Heart right ventricle (tissue), 16 donors: ENCODE data around the gene LENG9. TPM values are rescaled to one million over a fixed set of nuclear protein-coding genes. Genes with fewer than 3 reads are reported as not detected.
"Not testable (repeated sequence)": the region's sequence is repeated elsewhere in the genome, so short reads cannot be mapped to it uniquely, and the experiment has no call there.

Experiments used
- ATAC-seq, 8 donors: fragments of 200-7000 bp; cut with Tn5 transposase; one replicate each; pipeline ENCODE4 v1.9.1; 2020; ENCODE audit warnings: mild to moderate bottlenecking in 8 of 8, moderate library complexity in 8 of 8, moderate number of reproducible peaks in 1 of 8
- DNase-seq, 2 donors: peaks; one replicate each; pipeline ENCODE4 v3.0.0-alpha.2; 2020
- H3K27ac ChIP-seq, 10 donors: fragments of 200-600 bp; sonication (generic) in 2 of 10; one replicate each; pipeline versions ENCODE4 v1.5.0 to v1.8.0; 2020 to 2022; ENCODE audit warnings: mild to moderate bottlenecking in 3 of 10
- H3K27me3 ChIP-seq, 7 donors: fragments of 200-600 bp; one replicate each; pipeline ENCODE4 v1.8.0; 2021 to 2022; ENCODE audit warnings: mild to moderate bottlenecking in 2 of 7
- H3K36me3 ChIP-seq, 9 donors: fragments of 200-600 bp; sonication (generic) in 1 of 9; one replicate each; pipeline versions ENCODE4 v1.5.0 to v1.8.0; 2020 to 2022; ENCODE audit warnings: mild to moderate bottlenecking in 2 of 9
- H3K4me1 ChIP-seq, 9 donors: fragments of 200-600 bp; sonication (generic) in 1 of 9; one replicate each; pipeline versions ENCODE4 v1.5.0 to v1.8.0; 2020 to 2022; ENCODE audit warnings: mild to moderate bottlenecking in 4 of 9
- H3K4me3 ChIP-seq, 10 donors: fragments of 200-600 bp; sonication (generic) in 2 of 10; one replicate each; pipeline versions ENCODE4 v1.5.0 to v1.8.0; 2020 to 2022; ENCODE audit warnings: mild to moderate bottlenecking in 7 of 10, moderate library complexity in 2 of 10
- H3K9me3 ChIP-seq, 11 donors: fragments of 200-600 bp in 10 of 11; sonication (generic) in 2 of 11; one replicate each; pipeline versions ENCODE4 v1.5.0 to v1.8.0; 2013 to 2022; ENCODE audit warnings: mild to moderate bottlenecking in 2 of 11, control low read depth in 1 of 11, moderate library complexity in 1 of 11
- WGBS, 2 donors: extraction: QIAGEN DNeasy Blood & Tissue Kit; methylation state at CpG; one replicate each; pipeline ENCODE4 v1.1.7; 2013; ENCODE audit warnings: inconsistent platforms in 1 of 2; 5-methylcytosine and 5-hydroxymethylcytosine counted together
- intact Hi-C, 10 donors: fragments of 100-400 bp; cut with DNase I; formaldehyde crosslinking; loops; one replicate each; pipeline versions ENCODE4 v1.11.1 to v1.14.2; 2022
- polyA plus RNA-seq, 2 donors: library from polyadenylated mRNA; stranded (reverse); fragments of 200-250 nt; gene quantifications; one replicate each; pipeline ENCODE4 v1.2.3, GENCODE V29; 2013
- total RNA-seq, 10 donors: library from RNA; stranded (reverse); fragmentation: NEBNext Ultra II Directional in 3 of 10; extraction: Animal tissue kit (Norgen Biotek cat#: 25700) in 3 of 10; gene quantifications; one replicate each; pipeline versions ENCODE4 v1.2.1 to v1.2.4, GENCODE V29; 2021 to 2023
- TF ChIP-seq, protein P1 (sequence below), 9 donors: fragments of 200-600 bp; sonication (generic) in 2 of 9; IDR thresholded peaks; one replicate each; pipeline versions ENCODE4 v1.5.0 to v1.8.0; 2021 to 2022; ENCODE audit warnings: antibody characterized with exemption in 9 of 9, mild to moderate bottlenecking in 5 of 9, moderate library complexity in 1 of 9
- donor health status: Arrhythmogenic right ventricular cardiomyopathy.
- donor health status: ischemic (EF 13 %, LVEDD 7.1; RV severe dilation, severe dysfunction).
- donor health status: healthy with polysubstance abuse.
- donor health status: DM: no; HTN: yes; CAD: no.
- donor health status: DM: no; HTN: no; CAD: no.
- donor health status: ischemic (EF 25% LVEDD 6.9; RV normal size, moderate dysfunction).
- donor health status: ischemic (EF 25% LVEDD 5.7; RV mildly dilated, moderate dysfunction).
- donor health status: healthy.
- donor health status: DM: yes; HTN: yes; CAD: no.
- donor health status: Ischemic cardiomyopathy.
- donor health status: ischemic (EF 35%, LVEDD 5.7; RV mildly dilated, moderate dysfunction).
- donor health status: nonischemic (EF 11% LVEDD 7.7; RV severe dilation, severe dysfunction).
- donor health status: DM: yes; HTN: yes; CAD: no.
- donor health status: PGD.
- donor health status: ischemic (EF 29% LVEDD 5.4; RV normal size, mild dysfunction).
- donor health status: nonischemic (EF 23%, LVEDD 6.1; RV moderate dilation, normal function).

Gene LENG9
- total and polyA plus RNA-seq, 12 donors: 1.0 to 4.2 (median 1.6) TPM

DNA sequence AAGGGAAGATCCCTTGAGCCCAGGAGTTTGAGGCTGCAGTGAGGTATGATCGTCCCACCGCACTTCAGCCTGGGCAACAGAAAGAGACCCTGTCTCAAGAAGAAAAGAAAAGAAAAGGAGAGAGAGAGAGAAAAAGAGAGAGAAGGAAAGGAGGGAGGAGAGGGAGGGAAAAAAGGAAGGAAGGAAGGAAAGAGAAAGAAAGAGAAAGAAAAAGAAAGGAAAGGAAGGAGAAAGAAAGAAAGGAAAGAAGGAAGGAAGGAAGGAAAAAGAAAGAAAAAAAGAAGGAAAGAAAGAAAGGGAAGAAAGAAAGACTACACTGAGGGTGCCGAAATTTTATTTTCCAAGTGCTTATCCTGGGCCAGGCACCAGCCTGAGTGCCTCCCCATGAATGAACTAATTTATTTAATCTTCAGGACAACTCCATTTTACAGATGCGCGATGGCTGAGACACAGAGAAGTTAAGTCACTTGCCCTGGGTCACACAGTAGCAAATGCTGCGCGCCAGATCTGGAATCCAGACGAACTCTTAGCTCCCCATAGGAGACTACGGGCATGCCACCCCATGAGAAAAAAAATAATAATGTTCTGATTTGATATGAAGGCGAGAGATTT lies 6.8 kb upstream of the LENG9 start:
- peaks cover 5 to 44% (median 36%) of the 10 kb centered on the region in 9 donors for H3K4me1 ChIP-seq
- DNase-seq (no peak), ATAC-seq (no peak)
- 70 to 73% methylated on average over 10 of the region's 10 CpGs for WGBS, 2 donors
- TF ChIP-seq, protein P1, sequence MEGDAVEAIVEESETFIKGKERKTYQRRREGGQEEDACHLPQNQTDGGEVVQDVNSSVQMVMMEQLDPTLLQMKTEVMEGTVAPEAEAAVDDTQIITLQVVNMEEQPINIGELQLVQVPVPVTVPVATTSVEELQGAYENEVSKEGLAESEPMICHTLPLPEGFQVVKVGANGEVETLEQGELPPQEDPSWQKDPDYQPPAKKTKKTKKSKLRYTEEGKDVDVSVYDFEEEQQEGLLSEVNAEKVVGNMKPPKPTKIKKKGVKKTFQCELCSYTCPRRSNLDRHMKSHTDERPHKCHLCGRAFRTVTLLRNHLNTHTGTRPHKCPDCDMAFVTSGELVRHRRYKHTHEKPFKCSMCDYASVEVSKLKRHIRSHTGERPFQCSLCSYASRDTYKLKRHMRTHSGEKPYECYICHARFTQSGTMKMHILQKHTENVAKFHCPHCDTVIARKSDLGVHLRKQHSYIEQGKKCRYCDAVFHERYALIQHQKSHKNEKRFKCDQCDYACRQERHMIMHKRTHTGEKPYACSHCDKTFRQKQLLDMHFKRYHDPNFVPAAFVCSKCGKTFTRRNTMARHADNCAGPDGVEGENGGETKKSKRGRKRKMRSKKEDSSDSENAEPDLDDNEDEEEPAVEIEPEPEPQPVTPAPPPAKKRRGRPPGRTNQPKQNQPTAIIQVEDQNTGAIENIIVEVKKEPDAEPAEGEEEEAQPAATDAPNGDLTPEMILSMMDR (IDR thresholded peaks at IDR 0.05): no peak
- intact Hi-C loops: no loop called here
- H3K36me3 ChIP-seq: peaks cover 0 to 7% (median 0%) of the 10 kb centered on the region in 9 donors
- H3K4me3 ChIP-seq: peak overlapping the region in 8 of 10 donors; percentile 53 to 67 (median 57)
- peak overlapping the region; percentile 76 to 95 (median 88) for H3K27ac ChIP-seq
- H3K27me3 ChIP-seq: peaks cover 0 to 80% (median 20%) of the 10 kb centered on the region in 7 donors
- H3K9me3 ChIP-seq: no peaks in the 10 kb centered on the region

DNA sequence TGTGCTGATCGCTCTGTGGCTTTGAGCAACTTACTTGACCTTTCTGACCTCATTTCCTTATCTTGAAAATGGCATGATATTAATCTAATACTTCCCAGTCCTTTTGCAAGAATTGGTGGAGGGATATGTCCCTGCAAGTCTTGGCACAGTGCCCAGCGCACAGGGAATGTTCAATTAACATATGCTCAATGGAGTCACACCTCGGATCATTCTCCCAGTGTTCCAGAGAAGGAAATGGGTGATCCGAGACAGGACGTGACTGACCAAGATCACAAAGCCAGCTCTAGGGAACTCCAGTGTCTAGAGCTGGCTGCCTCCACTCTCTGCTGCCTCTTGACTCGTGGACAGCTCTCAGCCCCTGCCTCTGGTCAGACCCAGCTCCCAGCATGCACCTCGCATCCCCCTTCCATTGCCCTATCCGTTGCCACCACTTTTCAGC lies 5.9 kb upstream of the LENG9 start:
- Histone ChIP-seq H3K4me1 (peaks cover 5 to 46% (median 39%) of the 10 kb centered on the region in 9 donors), H3K27me3 (peaks cover 0 to 73% (median 20%) of the 10 kb centered on the region in 7 donors), H3K27ac (peak overlapping the region; percentile 60 to 95 (median 84)), H3K9me3 (no peaks in the 10 kb centered on the region), H3K36me3 (peaks cover 0 to 7% (median 0%) of the 10 kb centered on the region in 9 donors), H3K4me3 (no peak overlapping the region)
- intact Hi-C loops: no loop called here
- peak; percentile 73 to 74 for DNase-seq
- TF ChIP-seq, protein P1 (IDR thresholded peaks at IDR 0.05): no peak
- WGBS, 2 donors: 34 to 37% methylated on average over 8 of the region's 8 CpGs
- ATAC-seq: peak in 7 of 8 donors; percentile 12 to 63 (median 32)

- WGBS, 2 donors: 96 to 98% methylated on average over 14 of the region's 14 CpGs
- intact Hi-C loops, H3K4me3 ChIP-seq, DNase-seq, ATAC-seq, H3K9me3 ChIP-seq: not testable (repeated sequence)
- Histone ChIP-seq H3K27me3 (peaks cover 0 to 49% (median 19%) of the 10 kb centered on the region in 7 donors), H3K27ac (peak overlapping the region in 1 of 10 donors; percentile 21), H3K36me3 (peaks cover 0 to 19% (median 11%) of the 10 kb centered on the region in 9 donors), H3K4me1 (peaks cover 11 to 58% (median 51%) of the 10 kb centered on the region in 9 donors)
Observed at GRCh38 chr19:54466110-54466480, 2.5 kb upstream of the LENG9 start.

- Histone ChIP-seq H3K4me3 (no peak overlapping the region), H3K27me3 (peaks cover 0 to 44% (median 15%) of the 10 kb centered on the region in 7 donors), H3K27ac (peak overlapping the region in 1 of 10 donors; percentile 21), H3K9me3 (no peaks in the 10 kb centered on the region), H3K36me3 (peaks cover 0 to 25% (median 16%) of the 10 kb centered on the region in 9 donors), H3K4me1 (peaks cover 11 to 58% (median 50%) of the 10 kb centered on the region in 9 donors)
- WGBS, 2 donors: 74 to 78% methylated on average over 49 of the region's 49 CpGs
- ATAC-seq (no peak), DNase-seq (no peak)
- TF ChIP-seq, protein P1 (IDR thresholded peaks at IDR 0.05): no peak
- intact Hi-C loops: no loop called here
Observed at GRCh38 chr19:54465426-54466109, 2.0 kb upstream of the LENG9 start.
